Mucosa of rectum (tissue), 2 donors: ENCODE measurements around the gene ARHGEF28.

Experiments used
- H3K27ac ChIP-seq, 2 donors: one replicate each; pipeline ENCODE4 v1.7.0; 2013; ENCODE audit warnings: inconsistent platforms in 2 of 2, low read depth in 2 of 2, low read length in 2 of 2
- H3K27me3 ChIP-seq, 2 donors: one replicate each; pipeline ENCODE4 v1.7.0; 2013; ENCODE audit warnings: low read length in 2 of 2; ENCODE audit not compliant: control insufficient read depth in 2 of 2, insufficient read depth in 2 of 2
- H3K36me3 ChIP-seq, 2 donors: one replicate each; pipeline ENCODE4 v1.7.0; 2013; ENCODE audit warnings: low read length in 2 of 2; ENCODE audit not compliant: control insufficient read depth in 2 of 2, insufficient read depth in 2 of 2
- H3K4me1 ChIP-seq, 2 donors: one replicate each; pipeline ENCODE4 v1.7.0; 2013; ENCODE audit warnings: low read length in 2 of 2, mild to moderate bottlenecking in 1 of 2; ENCODE audit not compliant: control insufficient read depth in 2 of 2, insufficient read depth in 2 of 2
- H3K4me3 ChIP-seq, 2 donors: one replicate each; pipeline ENCODE4 v1.7.0; 2013; ENCODE audit warnings: low read length in 2 of 2
- H3K9ac ChIP-seq, 2 donors: one replicate each; pipeline ENCODE4 v1.7.0; 2013; ENCODE audit warnings: low read length in 2 of 2, low read depth in 1 of 2, mild to moderate bottlenecking in 1 of 2
- H3K9me3 ChIP-seq, 2 donors: one replicate each; pipeline ENCODE4 v1.7.0; 2013; ENCODE audit warnings: low read length in 2 of 2; ENCODE audit not compliant: control insufficient read depth in 2 of 2
- donor health status: healthy.
- donor health status: Normal muscosa, but diverticular disease.

ARHGEF28 gene

DNA sequence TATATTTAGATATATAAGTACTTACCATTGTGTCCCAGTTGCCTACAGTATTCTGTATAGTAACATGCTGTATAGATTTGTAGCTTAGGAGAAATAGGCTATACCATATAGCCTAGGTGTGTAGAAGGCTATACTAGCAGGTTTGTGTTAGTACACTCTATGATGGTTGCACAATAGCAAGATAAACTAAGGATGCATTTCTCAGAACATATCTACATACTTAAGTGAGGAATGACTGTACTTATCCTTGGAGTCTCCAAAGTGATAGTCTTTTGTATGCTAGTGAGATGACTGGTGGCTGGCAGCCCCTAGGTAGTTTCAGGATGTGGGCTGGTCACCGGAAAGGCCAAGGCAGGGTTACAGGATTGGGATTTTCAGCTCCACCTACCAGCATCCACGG, 208.7 kb downstream of the ARHGEF28 start:
- Histone ChIP-seq H3K4me1 (peaks cover 0 to 4% of the 10 kb centered on the region in 2 donors), H3K4me3 (no peak overlapping the region), H3K36me3 (no peaks in the 10 kb centered on the region), H3K9me3 (no peaks in the 10 kb centered on the region), H3K27me3 (no peaks in the 10 kb centered on the region), H3K27ac (no peak overlapping the region), H3K9ac (no peak overlapping the region)

DNA sequence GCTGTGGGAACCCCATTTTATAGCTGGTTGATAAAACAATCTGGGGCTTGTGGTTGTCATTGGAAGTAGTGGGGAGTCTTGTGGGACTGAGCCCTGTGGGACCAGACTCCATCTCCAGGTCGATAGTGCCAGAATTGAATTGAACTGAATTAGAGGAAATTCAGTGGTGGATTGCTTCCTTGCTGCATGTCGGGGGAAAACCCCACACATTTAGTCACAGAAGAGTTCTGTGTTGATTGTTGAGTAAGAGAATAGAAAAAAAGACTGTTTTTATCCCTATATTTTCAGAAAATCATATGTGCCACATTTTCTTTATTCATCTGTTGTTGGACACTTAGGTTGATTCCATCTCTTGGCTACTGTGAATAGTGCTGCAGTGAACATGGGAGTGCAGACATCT, 209.7 kb downstream of the ARHGEF28 start:
- H3K36me3 ChIP-seq: no peaks in the 10 kb centered on the region
- no peak overlapping the region for H3K9ac ChIP-seq
- no peak overlapping the region for H3K27ac ChIP-seq
- H3K9me3 ChIP-seq: no peaks in the 10 kb centered on the region
- H3K4me3 ChIP-seq: no peak overlapping the region
- peaks cover 0 to 4% of the 10 kb centered on the region in 2 donors for H3K4me1 ChIP-seq
- no peaks in the 10 kb centered on the region for H3K27me3 ChIP-seq

DNA sequence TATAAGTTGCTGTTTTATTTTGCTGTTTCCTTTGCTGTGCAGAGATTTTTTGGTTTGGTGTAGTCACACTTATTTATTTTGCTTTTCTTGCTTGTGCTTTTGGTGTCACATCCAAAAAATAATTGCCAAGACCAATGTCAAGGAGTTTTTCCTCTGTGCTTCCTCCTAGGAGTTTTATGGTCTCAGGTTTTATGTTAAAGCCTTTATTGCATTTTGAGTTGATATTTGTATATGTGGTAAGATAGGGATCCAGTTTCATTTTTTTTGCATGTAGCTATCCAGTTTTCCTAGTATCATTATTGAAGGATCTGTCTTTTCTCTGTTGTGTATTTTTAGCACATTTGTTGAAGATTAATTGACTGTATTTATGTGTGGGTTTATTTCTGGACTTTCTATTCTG, 210.6 kb downstream of the ARHGEF28 start:
- Histone ChIP-seq H3K4me3 (no peak overlapping the region), H3K9ac (no peak overlapping the region), H3K9me3 (no peaks in the 10 kb centered on the region), H3K4me1 (no peaks in the 10 kb centered on the region), H3K27ac (no peak overlapping the region), H3K36me3 (no peaks in the 10 kb centered on the region), H3K27me3 (no peaks in the 10 kb centered on the region)

GRCh38 chr5:73838901-73839300, 212.9 kb downstream of the ARHGEF28 start:
- Histone ChIP-seq H3K9me3 (no peaks in the 10 kb centered on the region), H3K27me3 (no peaks in the 10 kb centered on the region), H3K4me1 (no peaks in the 10 kb centered on the region), H3K36me3 (no peaks in the 10 kb centered on the region), H3K4me3 (no peak overlapping the region), H3K9ac (no peak overlapping the region), H3K27ac (no peak overlapping the region)

GRCh38 chr5:73841641-73842040, 215.6 kb downstream of the ARHGEF28 start:
- Histone ChIP-seq H3K36me3 (no peaks in the 10 kb centered on the region), H3K27me3 (no peaks in the 10 kb centered on the region), H3K9me3 (no peaks in the 10 kb centered on the region), H3K9ac (no peak overlapping the region), H3K4me1 (no peaks in the 10 kb centered on the region), H3K27ac (no peak overlapping the region), H3K4me3 (no peak overlapping the region)

GRCh38 chr5:73844165-73844564, 218.2 kb downstream of the ARHGEF28 start:
- Histone ChIP-seq H3K4me3 (no peak overlapping the region), H3K27me3 (no peaks in the 10 kb centered on the region), H3K4me1 (no peaks in the 10 kb centered on the region), H3K9ac (no peak overlapping the region), H3K27ac (no peak overlapping the region), H3K36me3 (no peaks in the 10 kb centered on the region), H3K9me3 (no peaks in the 10 kb centered on the region)

DNA sequence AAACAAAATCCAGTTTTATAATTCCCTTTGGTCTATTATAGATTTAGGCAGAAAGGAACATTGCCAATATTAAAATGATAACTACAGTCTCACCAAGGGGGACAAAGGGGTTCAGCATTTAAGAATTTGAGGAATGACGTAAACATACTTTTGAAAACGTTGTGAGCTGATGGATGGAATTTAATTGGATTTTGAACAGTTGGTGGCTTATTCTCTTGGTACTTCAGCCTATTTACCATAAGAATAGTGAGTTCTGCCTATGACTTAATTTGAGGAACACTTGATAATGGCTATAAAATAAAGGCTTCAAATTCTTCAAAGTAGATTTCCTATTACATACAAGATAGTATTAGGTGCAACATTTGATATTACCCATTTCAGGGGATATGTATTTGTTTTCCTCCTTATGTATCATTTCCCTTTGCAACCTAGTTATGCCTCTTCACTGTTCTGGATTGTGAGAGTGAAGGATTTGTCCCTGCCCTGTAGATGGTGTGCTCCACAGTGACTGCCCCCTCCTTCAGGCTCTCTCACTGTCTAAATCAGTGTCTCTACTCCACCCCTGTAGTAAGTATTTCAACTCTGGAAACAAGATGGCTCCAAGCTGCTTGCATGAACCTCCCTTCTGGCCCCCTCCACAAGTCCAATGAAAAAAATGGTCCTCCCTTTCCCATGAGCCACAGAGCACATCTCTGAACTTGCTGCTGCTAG, 225.6 kb downstream of the ARHGEF28 start:
- no peak overlapping the region for H3K27ac ChIP-seq
- H3K36me3 ChIP-seq: peaks cover 0 to 4% of the 10 kb centered on the region in 2 donors
- no peaks in the 10 kb centered on the region for H3K27me3 ChIP-seq
- H3K4me3 ChIP-seq: no peak overlapping the region
- H3K9me3 ChIP-seq: no peaks in the 10 kb centered on the region
- no peaks in the 10 kb centered on the region for H3K4me1 ChIP-seq
- no peak overlapping the region for H3K9ac ChIP-seq

DNA sequence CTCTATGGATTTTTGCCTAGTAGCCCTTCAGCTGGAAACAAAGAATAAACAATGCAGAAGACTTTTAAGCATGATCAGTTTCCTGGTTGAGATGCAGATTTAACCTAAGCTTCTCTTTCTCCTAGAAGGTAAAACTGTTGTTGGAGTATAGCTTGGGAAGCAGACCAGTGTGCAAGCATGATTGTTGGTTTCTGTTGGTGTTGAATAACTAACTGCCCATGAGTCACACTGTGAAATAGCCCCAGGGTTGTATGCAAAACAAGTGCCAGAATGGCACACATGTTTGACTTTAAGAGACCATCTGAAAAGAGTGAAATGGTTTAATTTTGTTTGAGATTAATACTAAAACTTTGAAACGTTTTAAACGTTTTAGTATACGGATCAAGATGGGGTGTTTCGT, 227.1 kb downstream of the ARHGEF28 start:
- no peak overlapping the region for H3K4me3 ChIP-seq
- no peaks in the 10 kb centered on the region for H3K4me1 ChIP-seq
- H3K9ac ChIP-seq: no peak overlapping the region
- H3K27ac ChIP-seq: no peak overlapping the region
- H3K9me3 ChIP-seq: no peaks in the 10 kb centered on the region
- H3K36me3 ChIP-seq: peaks cover 0 to 4% of the 10 kb centered on the region in 2 donors
- H3K27me3 ChIP-seq: no peaks in the 10 kb centered on the region

GRCh38 chr5:73856997-73857396, 231.0 kb downstream of the ARHGEF28 start:
- Histone ChIP-seq H3K27me3 (no peaks in the 10 kb centered on the region), H3K9me3 (no peaks in the 10 kb centered on the region), H3K9ac (no peak overlapping the region), H3K36me3 (peaks cover 6 to 7% of the 10 kb centered on the region in 2 donors), H3K4me3 (no peak overlapping the region), H3K27ac (no peak overlapping the region), H3K4me1 (no peaks in the 10 kb centered on the region)

GRCh38 chr5:73857446-73857845, 231.4 kb downstream of the ARHGEF28 start:
- no peak overlapping the region for H3K27ac ChIP-seq
- H3K27me3 ChIP-seq: no peaks in the 10 kb centered on the region
- H3K4me1 ChIP-seq: no peaks in the 10 kb centered on the region
- H3K9ac ChIP-seq: no peak overlapping the region
- no peaks in the 10 kb centered on the region for H3K9me3 ChIP-seq
- peaks cover 4 to 7% of the 10 kb centered on the region in 2 donors for H3K36me3 ChIP-seq
- no peak overlapping the region for H3K4me3 ChIP-seq
